ENCODE measurements around the gene DNASE1L3. TPM values are rescaled to one million over a fixed set of nuclear protein-coding genes. Genes with fewer than 3 reads are reported as not detected.

DNASE1L3 gene
- total RNA-seq, 4 donors from 2014 or later, result 1.1 to 20.5 (median 3.8) TPM

- DNase-seq (ENCODE audit: low spot score) (no peak), ATAC-seq (ENCODE audit: low FRiP score) (no peak)
- no peak for TF ChIP-seq CTCF (IDR thresholded peaks at IDR 0.05)
Measured at GRCh38 chr3:58191361-58191991, 19.3 kb downstream of the DNASE1L3 start.

- no peak for TF ChIP-seq CTCF (IDR thresholded peaks at IDR 0.05)
- DNase-seq (ENCODE audit: low spot score) (no peak), ATAC-seq (ENCODE audit: low FRiP score) (no peak)
Measured at GRCh38 chr3:58190882-58191281, 19.9 kb downstream of the DNASE1L3 start.

- DNase-seq (ENCODE audit: low spot score) (no peak), ATAC-seq (ENCODE audit: low FRiP score) (no peak)
- TF ChIP-seq CTCF (IDR thresholded peaks at IDR 0.05), result no peak
Measured at GRCh38 chr3:58190291-58190690, 20.5 kb downstream of the DNASE1L3 start.

- no peak for DNase-seq (ENCODE audit: low spot score)
- ATAC-seq (ENCODE audit: low FRiP score), result no peak
- TF ChIP-seq CTCF (IDR thresholded peaks at IDR 0.05), result no peak
Measured at GRCh38 chr3:58189691-58190090, 21.1 kb downstream of the DNASE1L3 start.

GRCh38 chr3:58188921-58189451 lies 21.8 kb downstream of the DNASE1L3 start:
- ATAC-seq (ENCODE audit: low FRiP score) (no peak), DNase-seq (ENCODE audit: low spot score) (no peak)
- no peak for TF ChIP-seq CTCF (IDR thresholded peaks at IDR 0.05)

- no peak for ATAC-seq (ENCODE audit: low FRiP score)
Measured at GRCh38 chr3:58188173-58188564, 22.6 kb downstream of the DNASE1L3 start.

More at GRCh38 chr3:58188173-58188564, 22.6 kb downstream of the DNASE1L3 start:
- DNase-seq (ENCODE audit: low spot score), result no peak
- TF ChIP-seq CTCF (IDR thresholded peaks at IDR 0.05), result no peak
